GM13976 (cell line): Measurements from ENCODE around the gene AUTS2.

Experiments used
- DNase-seq: peaks from one replicate; pipeline ENCODE4 v3.0.0; 2012; ENCODE audit warnings: low spot score
- in situ Hi-C: fragments of 300-500 bp; cut with MboI; formaldehyde crosslinking; loops from one replicate; pipeline ENCODE4 v1.12.0; 2022; ENCODE audit warnings: low sequenced_read_pairs, mixed read lengths, inconsistent platforms; ENCODE audit not compliant: unreplicated experiment
- TF ChIP-seq, protein P1 (sequence below): IDR thresholded peaks from 2 replicates; pipeline ENCODE4 v1.5.1; 2012; ENCODE audit warnings: borderline replicate concordance, mild to moderate bottlenecking; ENCODE audit not compliant: insufficient read depth; ENCODE audit errors: extremely low read depth, missing control alignments, control extremely low read depth

Gene AUTS2

DNA sequence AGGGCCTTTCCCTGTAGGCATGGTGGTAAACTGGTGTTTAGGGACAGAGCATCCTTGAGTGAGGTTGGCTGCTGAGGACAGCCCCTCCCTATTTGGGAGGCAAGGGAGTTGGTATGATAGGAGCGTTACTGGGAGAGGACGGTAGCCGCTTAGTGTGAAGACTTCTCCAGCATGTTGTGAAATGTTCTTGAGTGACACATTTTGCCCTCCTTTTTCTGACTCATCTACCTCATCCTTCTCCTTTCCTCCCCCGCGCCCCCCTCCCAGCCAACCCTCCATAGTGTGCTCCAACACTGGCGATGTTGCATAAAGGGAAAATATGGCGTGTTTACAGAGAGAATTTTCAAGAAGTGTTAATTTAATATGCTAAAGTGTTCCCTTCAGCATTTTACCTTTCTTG lies 888.7 kb downstream of the AUTS2 start:
- no peak for DNase-seq
- in situ Hi-C loops: no loop called here
- TF ChIP-seq, protein P1, sequence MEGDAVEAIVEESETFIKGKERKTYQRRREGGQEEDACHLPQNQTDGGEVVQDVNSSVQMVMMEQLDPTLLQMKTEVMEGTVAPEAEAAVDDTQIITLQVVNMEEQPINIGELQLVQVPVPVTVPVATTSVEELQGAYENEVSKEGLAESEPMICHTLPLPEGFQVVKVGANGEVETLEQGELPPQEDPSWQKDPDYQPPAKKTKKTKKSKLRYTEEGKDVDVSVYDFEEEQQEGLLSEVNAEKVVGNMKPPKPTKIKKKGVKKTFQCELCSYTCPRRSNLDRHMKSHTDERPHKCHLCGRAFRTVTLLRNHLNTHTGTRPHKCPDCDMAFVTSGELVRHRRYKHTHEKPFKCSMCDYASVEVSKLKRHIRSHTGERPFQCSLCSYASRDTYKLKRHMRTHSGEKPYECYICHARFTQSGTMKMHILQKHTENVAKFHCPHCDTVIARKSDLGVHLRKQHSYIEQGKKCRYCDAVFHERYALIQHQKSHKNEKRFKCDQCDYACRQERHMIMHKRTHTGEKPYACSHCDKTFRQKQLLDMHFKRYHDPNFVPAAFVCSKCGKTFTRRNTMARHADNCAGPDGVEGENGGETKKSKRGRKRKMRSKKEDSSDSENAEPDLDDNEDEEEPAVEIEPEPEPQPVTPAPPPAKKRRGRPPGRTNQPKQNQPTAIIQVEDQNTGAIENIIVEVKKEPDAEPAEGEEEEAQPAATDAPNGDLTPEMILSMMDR: no peak

DNA sequence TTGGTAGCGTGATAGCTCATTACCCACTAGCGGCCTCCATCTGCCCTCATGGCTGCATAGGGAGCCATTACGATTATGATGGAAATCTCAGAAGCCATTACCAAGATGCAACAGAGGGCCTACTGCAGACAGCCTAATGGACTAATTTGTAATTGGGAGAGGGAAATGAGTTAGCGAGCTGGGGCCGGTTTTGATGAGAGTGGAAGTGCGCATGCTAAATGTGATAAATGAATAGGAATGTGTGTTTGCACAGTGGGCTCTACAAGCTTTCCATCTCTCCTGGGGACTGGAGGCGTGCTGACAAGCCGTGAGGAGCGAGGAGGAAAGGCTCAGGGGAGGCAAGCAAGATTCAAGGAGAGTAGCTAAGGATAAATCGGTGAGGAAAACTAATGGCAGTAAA lies 889.2 kb downstream of the AUTS2 start:
- TF ChIP-seq, protein P1: no peak
- DNase-seq: no peak
- in situ Hi-C loops: no loop called here

GRCh38 chr7:70487886-70488285 lies 889.6 kb downstream of the AUTS2 start:
- in situ Hi-C loops: no loop called here
- TF ChIP-seq, protein P1: no peak
- no peak for DNase-seq

GRCh38 chr7:70489813-70490212 lies 891.5 kb downstream of the AUTS2 start:
- in situ Hi-C loops: no loop called here
- TF ChIP-seq, protein P1: no peak

GRCh38 chr7:70492625-70493024 lies 894.4 kb downstream of the AUTS2 start:
- TF ChIP-seq, protein P1: no peak
- DNase-seq: no peak
- in situ Hi-C loops: no loop called here

More at GRCh38 chr7:70489813-70490212, 891.5 kb downstream of the AUTS2 start:
- DNase-seq: no peak

GRCh38 chr7:70494225-70495032 lies 896.2 kb downstream of the AUTS2 start:
- DNase-seq: no peak
- in situ Hi-C loops: no loop called here
- TF ChIP-seq, protein P1: no peak
